GM23338 (cell line): Measurements from ENCODE around the gene CABLES1. TPM values are rescaled to one million over a fixed set of nuclear protein-coding genes. Genes with fewer than 3 reads are reported as not detected.

Experiments used
- ATAC-seq: fragments of 200-7000 bp; cut with Tn5 transposase; 3 replicates; pipeline ENCODE4 v1.9.1; 2020
- DNase-seq: peaks from one replicate; pipeline ENCODE4 v3.0.0-alpha.2; 2015; ENCODE audit warnings: low spot score
- H2AFZ ChIP-seq: fragments of 200-600 bp; sonication (generic); 2 replicates; pipeline ENCODE4 v1.8.0; 2016; ENCODE audit warnings: antibody characterized with exemption, mild to moderate bottlenecking, moderate library complexity
- H3F3A ChIP-seq: fragments of 200-600 bp; sonication (generic); replicated peaks from 2 replicates; pipeline ENCODE4 v1.8.0; 2017; ENCODE audit warnings: antibody characterized with exemption, mixed run types, low read depth
- H3K27ac ChIP-seq: fragments of 200-600 bp; sonication (generic); 2 replicates; pipeline ENCODE4 v1.6.1; 2016; ENCODE audit warnings: low read depth
- H3K27me3 ChIP-seq: fragments of 200-600 bp; sonication (generic); 2 replicates; pipeline ENCODE4 v1.8.0; 2016; ENCODE audit warnings: mild to moderate bottlenecking, mixed run types, moderate library complexity; ENCODE audit not compliant: insufficient read depth
- H3K36me3 ChIP-seq: fragments of 200-600 bp; sonication (generic); 2 replicates; pipeline ENCODE4 v1.8.0; 2016; ENCODE audit warnings: mild to moderate bottlenecking; ENCODE audit not compliant: insufficient read depth
- H3K4me1 ChIP-seq: fragments of 200-600 bp; sonication (generic); 2 replicates; pipeline ENCODE4 v1.8.0; 2016; ENCODE audit warnings: mild to moderate bottlenecking, moderate library complexity; ENCODE audit not compliant: insufficient read depth
- H3K4me2 ChIP-seq: fragments of 200-600 bp; sonication (generic); 2 replicates; pipeline ENCODE4 v1.7.1; 2017; ENCODE audit warnings: mixed run types
- H3K4me3 ChIP-seq: fragments of 200-600 bp; sonication (generic); 2 replicates; pipeline ENCODE4 v1.6.1; 2016; ENCODE audit warnings: mixed run types
- H3K79me2 ChIP-seq: fragments of 200-600 bp; sonication (generic); replicated peaks from 2 replicates; pipeline ENCODE4 v1.8.0; 2017; ENCODE audit warnings: mild to moderate bottlenecking; ENCODE audit not compliant: insufficient read depth
- H3K9me2 ChIP-seq: fragments of 200-600 bp; sonication (generic); 2 replicates; pipeline ENCODE4 v1.8.0; 2017; ENCODE audit not compliant: insufficient read depth
- H4K20me1 ChIP-seq: fragments of 200-600 bp; sonication (generic); replicated peaks from 2 replicates; pipeline ENCODE4 v1.8.0; 2017; ENCODE audit warnings: mild to moderate bottlenecking; ENCODE audit not compliant: insufficient read depth
- H3K27ac Mint-ChIP-seq: 2 replicates; pipeline ENCODE4 v1.8.0; 2020; ENCODE audit warnings: inconsistent platforms, mild to moderate bottlenecking, moderate library complexity, mixed read lengths
- H3K27me3 Mint-ChIP-seq: 3 replicates; pipeline ENCODE4 v1.8.0; 2022; ENCODE audit warnings: low read depth, mild to moderate bottlenecking, moderate library complexity, mixed read lengths, inconsistent platforms; ENCODE audit not compliant: insufficient read depth, poor library complexity
- H3K36me3 Mint-ChIP-seq: 3 replicates; pipeline ENCODE4 v1.8.0; 2021; ENCODE audit warnings: low read depth, mild to moderate bottlenecking, inconsistent platforms, moderate library complexity, mixed read lengths
- H3K4me1 Mint-ChIP-seq: 3 replicates; pipeline ENCODE4 v1.8.0; 2020; ENCODE audit warnings: mild to moderate bottlenecking, inconsistent platforms, mixed read lengths
- H3K4me3 Mint-ChIP-seq: 3 replicates; pipeline ENCODE4 v1.8.0; 2021; ENCODE audit warnings: moderate library complexity, mild to moderate bottlenecking, inconsistent platforms, mixed read lengths
- H3K9me3 Mint-ChIP-seq: 3 replicates; pipeline ENCODE4 v1.8.0; 2020; ENCODE audit warnings: moderate library complexity, mild to moderate bottlenecking, inconsistent platforms, mixed read lengths
- CREB1 ChIP-seq: fragments of 250-450 bp; sonication (Bioruptor Pico); IDR thresholded peaks from 2 replicates; pipeline ENCODE4 v1.5.0; 2020; ENCODE audit warnings: low read depth, mild to moderate bottlenecking, moderate library complexity
- EZH2 ChIP-seq: fragments of 200-600 bp; sonication (generic); IDR thresholded peaks from one replicate; pipeline ENCODE4 v1.8.0; 2017; ENCODE audit warnings: antibody characterized with exemption, mild to moderate bottlenecking, low read depth; ENCODE audit not compliant: unreplicated experiment
- EZH2phosphoT487 ChIP-seq: fragments of 200-600 bp; sonication (generic); IDR thresholded peaks from one replicate; pipeline ENCODE4 v1.8.1; 2018; ENCODE audit warnings: antibody characterized with exemption; ENCODE audit not compliant: unreplicated experiment
- JUNB ChIP-seq: IDR thresholded peaks from one replicate; pipeline ENCODE4 v1.6.1; 2016; ENCODE audit warnings: antibody characterized with exemption; ENCODE audit not compliant: unreplicated experiment
- NANOG ChIP-seq: IDR thresholded peaks from 2 replicates; pipeline ENCODE4 v1.6.1; 2016; ENCODE audit warnings: antibody characterized with exemption, borderline replicate concordance
- POLR2AphosphoS5 ChIP-seq: IDR thresholded peaks from 2 replicates; pipeline ENCODE4 v1.6.1; 2016; ENCODE audit warnings: antibody characterized with exemption, low read depth
- STAT1 ChIP-seq: IDR thresholded peaks from one replicate; pipeline ENCODE4 v1.6.1; 2016; ENCODE audit warnings: antibody characterized with exemption; ENCODE audit not compliant: unreplicated experiment
- ZNF114 ChIP-seq: fragments of 250-450 bp; sonication (Bioruptor Pico); IDR thresholded peaks from 2 replicates; pipeline ENCODE4 v1.5.0; 2020; ENCODE audit warnings: mild to moderate bottlenecking, moderate library complexity
- ZNF331 ChIP-seq: fragments of 250-450 bp; sonication (Bioruptor Pico); IDR thresholded peaks from 2 replicates; pipeline ENCODE4 v1.5.0; 2020; ENCODE audit warnings: low read depth, mild to moderate bottlenecking, moderate library complexity
- ZNF462 ChIP-seq: fragments of 250-450 bp; sonication (Bioruptor Pico); IDR thresholded peaks from 2 replicates; pipeline ENCODE4 v1.5.0; 2020; ENCODE audit warnings: mild to moderate bottlenecking, moderate library complexity
- polyA plus RNA-seq: library from polyadenylated mRNA; unstranded; fragments of >200 nt; fragmentation: Nextera tagmentation; extraction: Ambion mirVana; gene quantifications from 2 replicates; pipeline ENCODE4 v1.2.1, GENCODE V29; 2016
- total RNA-seq: library from RNA; depleted of rRNA; stranded (reverse); fragments of >200 nt; shearing (Covaris generic); gene quantifications from 2 replicates; pipeline ENCODE4 v1.2.3, GENCODE V29; 2014
- TF ChIP-seq, protein P1 (sequence below): IDR thresholded peaks from one replicate; pipeline ENCODE4 v1.6.1; 2018; ENCODE audit warnings: antibody characterized with exemption; ENCODE audit not compliant: unreplicated experiment
- TF ChIP-seq, protein P2 (sequence below): IDR thresholded peaks from 2 replicates; pipeline ENCODE4 v1.6.1; 2016; ENCODE audit warnings: antibody characterized with exemption
- TF ChIP-seq, protein P3 (sequence below), 2 experiments: fragments of 200-600 bp in 1 of 2; sonication (generic) in 1 of 2; conservative IDR thresholded peaks; 2 replicates each; pipeline versions ENCODE4 v1.5.1 to v1.6.1; 2016 to 2017; ENCODE audit warnings: antibody characterized with exemption in 2 of 2, low read depth in 2 of 2, mild to moderate bottlenecking in 2 of 2, moderate library complexity in 1 of 2

CABLES1 gene
- total and polyA plus RNA-seq, 2 experiments from 2014 or later, result 2.6 to 12.4 TPM

- H3K36me3 ChIP-seq, result no peaks in the 10 kb centered on the region
- H4K20me1 ChIP-seq, result no peaks in the 10 kb centered on the region
- ATAC-seq, result no peak
- H3K4me3 ChIP-seq, result no peak overlapping the region
- H3K27me3 ChIP-seq, result no peaks in the 10 kb centered on the region
- H3K27ac ChIP-seq, result no peak overlapping the region
- H3K27me3 Mint-ChIP-seq, result peaks cover 11% of the 10 kb centered on the region
- H3K27ac Mint-ChIP-seq, result no peak overlapping the region
- peaks cover 31% of the 10 kb centered on the region for H3K4me1 ChIP-seq
- H3K9me3 Mint-ChIP-seq, result peaks cover 25% of the 10 kb centered on the region
- H3K4me2 ChIP-seq, result no peak overlapping the region
- DNase-seq, result no peak
- no peak overlapping the region for H2AFZ ChIP-seq
- H3K79me2 ChIP-seq, result no peaks in the 10 kb centered on the region
- peaks cover 36% of the 10 kb centered on the region for H3K4me1 Mint-ChIP-seq
- H3F3A ChIP-seq, result peaks cover 3% of the 10 kb centered on the region; the same call in 1 of the 2 replicates
- H3K36me3 Mint-ChIP-seq, result peaks cover 32% of the 10 kb centered on the region
- no peak for TF ChIP-seq JUNB
- TF ChIP-seq CREB1 (CRISPR knock-in tag), result no peak
- TF ChIP-seq, protein P1, sequence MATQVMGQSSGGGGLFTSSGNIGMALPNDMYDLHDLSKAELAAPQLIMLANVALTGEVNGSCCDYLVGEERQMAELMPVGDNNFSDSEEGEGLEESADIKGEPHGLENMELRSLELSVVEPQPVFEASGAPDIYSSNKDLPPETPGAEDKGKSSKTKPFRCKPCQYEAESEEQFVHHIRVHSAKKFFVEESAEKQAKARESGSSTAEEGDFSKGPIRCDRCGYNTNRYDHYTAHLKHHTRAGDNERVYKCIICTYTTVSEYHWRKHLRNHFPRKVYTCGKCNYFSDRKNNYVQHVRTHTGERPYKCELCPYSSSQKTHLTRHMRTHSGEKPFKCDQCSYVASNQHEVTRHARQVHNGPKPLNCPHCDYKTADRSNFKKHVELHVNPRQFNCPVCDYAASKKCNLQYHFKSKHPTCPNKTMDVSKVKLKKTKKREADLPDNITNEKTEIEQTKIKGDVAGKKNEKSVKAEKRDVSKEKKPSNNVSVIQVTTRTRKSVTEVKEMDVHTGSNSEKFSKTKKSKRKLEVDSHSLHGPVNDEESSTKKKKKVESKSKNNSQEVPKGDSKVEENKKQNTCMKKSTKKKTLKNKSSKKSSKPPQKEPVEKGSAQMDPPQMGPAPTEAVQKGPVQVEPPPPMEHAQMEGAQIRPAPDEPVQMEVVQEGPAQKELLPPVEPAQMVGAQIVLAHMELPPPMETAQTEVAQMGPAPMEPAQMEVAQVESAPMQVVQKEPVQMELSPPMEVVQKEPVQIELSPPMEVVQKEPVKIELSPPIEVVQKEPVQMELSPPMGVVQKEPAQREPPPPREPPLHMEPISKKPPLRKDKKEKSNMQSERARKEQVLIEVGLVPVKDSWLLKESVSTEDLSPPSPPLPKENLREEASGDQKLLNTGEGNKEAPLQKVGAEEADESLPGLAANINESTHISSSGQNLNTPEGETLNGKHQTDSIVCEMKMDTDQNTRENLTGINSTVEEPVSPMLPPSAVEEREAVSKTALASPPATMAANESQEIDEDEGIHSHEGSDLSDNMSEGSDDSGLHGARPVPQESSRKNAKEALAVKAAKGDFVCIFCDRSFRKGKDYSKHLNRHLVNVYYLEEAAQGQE, result no peak
- no peak for TF ChIP-seq STAT1
- no peak for TF ChIP-seq ZNF331
- TF ChIP-seq NANOG, result no peak
- no peak for TF ChIP-seq ZNF114
- TF ChIP-seq EZH2phosphoT487, result no peak
- no peak for TF ChIP-seq POLR2AphosphoS5
- TF ChIP-seq, protein P2, sequence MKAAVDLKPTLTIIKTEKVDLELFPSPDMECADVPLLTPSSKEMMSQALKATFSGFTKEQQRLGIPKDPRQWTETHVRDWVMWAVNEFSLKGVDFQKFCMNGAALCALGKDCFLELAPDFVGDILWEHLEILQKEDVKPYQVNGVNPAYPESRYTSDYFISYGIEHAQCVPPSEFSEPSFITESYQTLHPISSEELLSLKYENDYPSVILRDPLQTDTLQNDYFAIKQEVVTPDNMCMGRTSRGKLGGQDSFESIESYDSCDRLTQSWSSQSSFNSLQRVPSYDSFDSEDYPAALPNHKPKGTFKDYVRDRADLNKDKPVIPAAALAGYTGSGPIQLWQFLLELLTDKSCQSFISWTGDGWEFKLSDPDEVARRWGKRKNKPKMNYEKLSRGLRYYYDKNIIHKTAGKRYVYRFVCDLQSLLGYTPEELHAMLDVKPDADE, result no peak
- TF ChIP-seq, protein P3, sequence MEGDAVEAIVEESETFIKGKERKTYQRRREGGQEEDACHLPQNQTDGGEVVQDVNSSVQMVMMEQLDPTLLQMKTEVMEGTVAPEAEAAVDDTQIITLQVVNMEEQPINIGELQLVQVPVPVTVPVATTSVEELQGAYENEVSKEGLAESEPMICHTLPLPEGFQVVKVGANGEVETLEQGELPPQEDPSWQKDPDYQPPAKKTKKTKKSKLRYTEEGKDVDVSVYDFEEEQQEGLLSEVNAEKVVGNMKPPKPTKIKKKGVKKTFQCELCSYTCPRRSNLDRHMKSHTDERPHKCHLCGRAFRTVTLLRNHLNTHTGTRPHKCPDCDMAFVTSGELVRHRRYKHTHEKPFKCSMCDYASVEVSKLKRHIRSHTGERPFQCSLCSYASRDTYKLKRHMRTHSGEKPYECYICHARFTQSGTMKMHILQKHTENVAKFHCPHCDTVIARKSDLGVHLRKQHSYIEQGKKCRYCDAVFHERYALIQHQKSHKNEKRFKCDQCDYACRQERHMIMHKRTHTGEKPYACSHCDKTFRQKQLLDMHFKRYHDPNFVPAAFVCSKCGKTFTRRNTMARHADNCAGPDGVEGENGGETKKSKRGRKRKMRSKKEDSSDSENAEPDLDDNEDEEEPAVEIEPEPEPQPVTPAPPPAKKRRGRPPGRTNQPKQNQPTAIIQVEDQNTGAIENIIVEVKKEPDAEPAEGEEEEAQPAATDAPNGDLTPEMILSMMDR (conservative IDR thresholded peaks at IDR 0.05; ENCODE audit: low read depth in 2 of 2), result no peak
- no peak for TF ChIP-seq ZNF462
- no peak for TF ChIP-seq EZH2
- H3K4me3 Mint-ChIP-seq, result no peak overlapping the region
- peaks cover 15% of the 10 kb centered on the region; the same call in 1 of the 2 replicates for H3K9me2 ChIP-seq
Measured at GRCh38 chr18:23280844-23281243, 145.6 kb downstream of the CABLES1 start.
